OCI-LY7 (cell line): Measurements from ENCODE around the gene OSGIN1. TPM values are rescaled to one million over a fixed set of nuclear protein-coding genes. Genes with fewer than 3 reads are reported as not detected.

Experiments
- BruUV-seq: library from RNA; stranded (reverse); fragments of 400-500 nt; replicated peaks from 2 replicates; lab custom pipeline; 2021; lab: Mats Ljungman, UMichigan
- CTCF ChIA-PET: fragments of 300-600 bp; sonication (Branson Sonifier 250); formaldehyde crosslinking; loops from one replicate; lab custom pipeline; 2022; ENCODE audit warnings: antibody characterized with exemption; ENCODE audit not compliant: unreplicated experiment; lab: Charles Lee
- POLR2A ChIA-PET: fragments of 300-600 bp; sonication (Branson Sonifier 250); formaldehyde crosslinking; loops from one replicate; lab custom pipeline; 2022; ENCODE audit warnings: antibody characterized with exemption; lab: Charles Lee
- DNase-seq: peaks from one replicate; pipeline ENCODE4 v3.0.0-alpha.2; 2015; ENCODE audit warnings: low spot score
- H2AFZ ChIP-seq: fragments of 200-600 bp; sonication (generic), shearing (Covaris generic); 2 replicates; pipeline ENCODE4 v1.6.1; 2014; ENCODE audit warnings: mild to moderate bottlenecking, antibody characterized with exemption, low read length, moderate library complexity
- H3K27ac ChIP-seq: fragments of 200-600 bp; sonication (generic); 2 replicates; pipeline ENCODE4 v1.5.1; 2014; ENCODE audit warnings: mixed run types, low read depth, mild to moderate bottlenecking, moderate library complexity, low read length, inconsistent platforms; ENCODE audit not compliant: poor library complexity, severe bottlenecking
- H3K36me3 ChIP-seq: fragments of 200-600 bp; sonication (generic); 2 replicates; pipeline ENCODE4 v1.6.1; 2014; ENCODE audit warnings: mild to moderate bottlenecking, antibody characterized with exemption, low read length, moderate library complexity, mixed read lengths; ENCODE audit not compliant: insufficient read depth
- H3K4me1 ChIP-seq: fragments of 200-600 bp; sonication (generic); 2 replicates; pipeline ENCODE4 v1.5.1; 2014; ENCODE audit warnings: mild to moderate bottlenecking, low read length; ENCODE audit not compliant: insufficient read depth, poor library complexity, severe bottlenecking
- H3K4me2 ChIP-seq: fragments of 200-600 bp; sonication (generic); 2 replicates; pipeline ENCODE4 v1.6.1; 2014; ENCODE audit warnings: mild to moderate bottlenecking, low read length
- H3K4me3 ChIP-seq: fragments of 200-600 bp; sonication (generic); 2 replicates; pipeline ENCODE4 v1.5.1; 2014; ENCODE audit warnings: mild to moderate bottlenecking, low read depth, low read length; ENCODE audit not compliant: poor library complexity, severe bottlenecking
- H3K79me2 ChIP-seq: fragments of 200-600 bp; sonication (generic); 2 replicates; pipeline ENCODE4 v1.6.1; 2016; ENCODE audit warnings: low read depth, mild to moderate bottlenecking, low read length, moderate library complexity, mixed read lengths; ENCODE audit not compliant: insufficient read depth
- H3K9me2 ChIP-seq: fragments of 200-600 bp; sonication (generic); 2 replicates; pipeline ENCODE4 v1.6.1; 2016; ENCODE audit warnings: mild to moderate bottlenecking, low read length, mixed read lengths; ENCODE audit not compliant: insufficient read depth
- H3K9me3 ChIP-seq: fragments of 200-600 bp; sonication (generic); 2 replicates; pipeline ENCODE4 v1.6.1; 2014; ENCODE audit warnings: mild to moderate bottlenecking, mixed run types, low read length, mixed read lengths
- H4K20me1 ChIP-seq: fragments of 200-600 bp; sonication (generic); 2 replicates; pipeline ENCODE4 v1.6.1; 2014; ENCODE audit warnings: mild to moderate bottlenecking, antibody characterized with exemption, low read length, moderate library complexity, mixed read lengths; ENCODE audit not compliant: insufficient read depth
- EZH2phosphoT487 ChIP-seq: fragments of 200-600 bp; sonication (generic); IDR thresholded peaks from 2 replicates; pipeline ENCODE4 v1.6.1; 2018; ENCODE audit warnings: low read depth, borderline replicate concordance, mild to moderate bottlenecking, mixed run types, antibody characterized with exemption, low read length, moderate library complexity, mixed read lengths
- intact Hi-C: fragments of 100-400 bp; cut with micrococcal nuclease; formaldehyde crosslinking; loops from one replicate; pipeline ENCODE4 v1.10.0; 2022; ENCODE audit not compliant: unreplicated experiment
- total RNA-seq, 2 experiments: library from RNA; depleted of rRNA in 1 of 2; stranded (reverse); fragments of >200 nt in 1 of 2; shearing (Covaris generic) in 1 of 2; gene quantifications; 2 replicates each; pipeline ENCODE4 v1.2.3, GENCODE V29; 2014 to 2022
- TF ChIP-seq, protein P1 (sequence below): fragments of 200-600 bp; sonication (generic); conservative IDR thresholded peaks from 2 replicates; pipeline ENCODE4 v1.5.1; 2014; ENCODE audit warnings: mild to moderate bottlenecking, antibody characterized with exemption, low read length, moderate library complexity, mixed read lengths

The OSGIN1 gene
- total RNA-seq, 2 experiments from 2014 or later, result 0.28 to 1.0 TPM

- no TSS peak for BruUV-seq
- Histone ChIP-seq H3K36me3 (no peaks in the 10 kb centered on the region), H4K20me1 (no peaks in the 10 kb centered on the region), H3K4me3 (no peak overlapping the region), H2AFZ (no peak overlapping the region; the same call in 1 of the 2 replicates), H3K4me2 (peak overlapping the region; percentile 17; the same call in 1 of the 2 replicates), H3K9me2 (no peaks in the 10 kb centered on the region), H3K9me3 (no peaks in the 10 kb centered on the region), H3K27ac (no peak overlapping the region), H3K4me1 (peaks cover 4% of the 10 kb centered on the region), H3K79me2 (no peaks in the 10 kb centered on the region)
- intact Hi-C loops, result loop anchor here (10.0 kb wide), 1 partner anchor 209 kb away; the partner anchor contains the start of gene HSBP1
- ChIA-PET POLR2A (interaction anchor here (0.6 to 1.6 kb wide), 15 partner anchors 9 to 984 kb away, joined by 3 to 9 read pairs (median 4); partner anchors contain the start of genes MBTPS1, MLYCD and TAF1C), CTCF (interaction anchor here (0.7 to 1.5 kb wide), 10 partner anchors 9 to 173 kb away, joined by 3 to 7 read pairs (median 3); partner anchors contain the start of gene TAF1C)
- no peak for TF ChIP-seq EZH2phosphoT487
- TF ChIP-seq, protein P1, sequence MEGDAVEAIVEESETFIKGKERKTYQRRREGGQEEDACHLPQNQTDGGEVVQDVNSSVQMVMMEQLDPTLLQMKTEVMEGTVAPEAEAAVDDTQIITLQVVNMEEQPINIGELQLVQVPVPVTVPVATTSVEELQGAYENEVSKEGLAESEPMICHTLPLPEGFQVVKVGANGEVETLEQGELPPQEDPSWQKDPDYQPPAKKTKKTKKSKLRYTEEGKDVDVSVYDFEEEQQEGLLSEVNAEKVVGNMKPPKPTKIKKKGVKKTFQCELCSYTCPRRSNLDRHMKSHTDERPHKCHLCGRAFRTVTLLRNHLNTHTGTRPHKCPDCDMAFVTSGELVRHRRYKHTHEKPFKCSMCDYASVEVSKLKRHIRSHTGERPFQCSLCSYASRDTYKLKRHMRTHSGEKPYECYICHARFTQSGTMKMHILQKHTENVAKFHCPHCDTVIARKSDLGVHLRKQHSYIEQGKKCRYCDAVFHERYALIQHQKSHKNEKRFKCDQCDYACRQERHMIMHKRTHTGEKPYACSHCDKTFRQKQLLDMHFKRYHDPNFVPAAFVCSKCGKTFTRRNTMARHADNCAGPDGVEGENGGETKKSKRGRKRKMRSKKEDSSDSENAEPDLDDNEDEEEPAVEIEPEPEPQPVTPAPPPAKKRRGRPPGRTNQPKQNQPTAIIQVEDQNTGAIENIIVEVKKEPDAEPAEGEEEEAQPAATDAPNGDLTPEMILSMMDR, result no peak
- DNase-seq, result peak; percentile 98
Measured at GRCh38 chr16:84013787-84014569, 60.9 kb downstream of the OSGIN1 start.

DNA sequence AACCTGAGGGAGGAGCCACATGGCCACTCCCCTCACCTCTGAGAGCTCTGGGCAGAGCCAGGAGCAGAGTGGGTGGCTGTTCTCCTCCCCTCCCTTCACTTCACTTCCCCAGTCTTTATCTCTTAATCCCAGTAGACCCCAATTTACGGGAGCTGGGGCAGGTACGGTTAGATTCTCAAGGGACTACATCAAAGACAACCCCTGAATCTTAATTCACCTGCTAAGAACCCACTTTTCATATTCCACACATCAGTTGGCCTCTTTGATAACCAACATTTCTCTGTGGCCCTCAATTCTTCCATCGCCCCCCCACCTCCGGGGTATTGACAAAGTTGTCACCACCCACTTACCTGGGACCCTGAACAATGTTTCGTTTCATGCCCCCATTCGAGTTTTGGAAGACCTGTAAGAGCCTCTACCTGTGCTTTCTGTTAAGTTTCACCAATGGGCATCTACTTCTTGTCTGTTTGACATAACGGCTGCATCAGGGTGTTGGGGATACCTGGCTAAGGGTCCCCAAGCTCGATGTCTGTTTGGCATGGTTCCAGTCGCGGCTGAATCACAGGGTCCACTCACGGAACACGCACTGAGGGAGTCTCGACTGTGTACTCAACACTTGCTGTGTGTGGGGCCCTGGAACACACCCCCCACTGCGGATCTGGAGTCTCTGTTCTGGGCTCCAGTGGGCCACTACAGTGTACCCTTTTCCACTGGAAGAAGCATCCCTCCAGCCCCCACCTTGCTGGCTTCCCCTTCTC, 61.7 kb downstream of the OSGIN1 start:
- TF ChIP-seq EZH2phosphoT487, result no peak
- TF ChIP-seq, protein P1, result no peak
- intact Hi-C loops, result loop anchor here (10.0 kb wide), 1 partner anchor 210 kb away; the partner anchor contains the start of gene HSBP1
- no TSS peak for BruUV-seq
- peak overlapping the region; percentile 17; the same call in 1 of the 2 replicates for H3K4me2 ChIP-seq
- peak; percentile 4 for DNase-seq
- H2AFZ ChIP-seq, result no peak overlapping the region; the same call in 1 of the 2 replicates
- H3K4me3 ChIP-seq, result no peak overlapping the region
- no peak overlapping the region for H3K27ac ChIP-seq
- H3K9me2 ChIP-seq, result no peaks in the 10 kb centered on the region
- ChIA-PET CTCF (interaction anchor here (0.8 to 1.5 kb wide), 9 partner anchors 10 to 160 kb away, joined by 3 to 7 read pairs (median 3); no protein-coding TSS in a partner anchor), POLR2A (interaction anchor here (0.6 to 1.6 kb wide), 10 partner anchors 10 to 983 kb away, joined by 3 to 7 read pairs (median 4); partner anchors contain the start of genes MBTPS1, MLYCD and TAF1C)
- H3K36me3 ChIP-seq, result no peaks in the 10 kb centered on the region
- H3K9me3 ChIP-seq, result no peaks in the 10 kb centered on the region
- no peaks in the 10 kb centered on the region for H3K79me2 ChIP-seq
- no peaks in the 10 kb centered on the region for H4K20me1 ChIP-seq
- H3K4me1 ChIP-seq, result peaks cover 4% of the 10 kb centered on the region
